DOHH2 (cell line): ENCODE measurements around the gene PRR11.

Source experiments
- EZH2phosphoT487 ChIP-seq: fragments of 200-600 bp; sonication (generic); IDR thresholded peaks from 2 replicates; pipeline ENCODE4 v1.6.1; 2017; ENCODE audit warnings: borderline replicate concordance, mild to moderate bottlenecking, antibody characterized with exemption, low read length, moderate library complexity, mixed read lengths
- TF ChIP-seq, protein P1 (sequence below): fragments of 200-600 bp; sonication (generic); IDR thresholded peaks from one replicate; pipeline ENCODE4 v1.5.1; 2014; ENCODE audit warnings: antibody characterized with exemption, mild to moderate bottlenecking, low read depth, low read length; ENCODE audit not compliant: poor library complexity, severe bottlenecking

DNA sequence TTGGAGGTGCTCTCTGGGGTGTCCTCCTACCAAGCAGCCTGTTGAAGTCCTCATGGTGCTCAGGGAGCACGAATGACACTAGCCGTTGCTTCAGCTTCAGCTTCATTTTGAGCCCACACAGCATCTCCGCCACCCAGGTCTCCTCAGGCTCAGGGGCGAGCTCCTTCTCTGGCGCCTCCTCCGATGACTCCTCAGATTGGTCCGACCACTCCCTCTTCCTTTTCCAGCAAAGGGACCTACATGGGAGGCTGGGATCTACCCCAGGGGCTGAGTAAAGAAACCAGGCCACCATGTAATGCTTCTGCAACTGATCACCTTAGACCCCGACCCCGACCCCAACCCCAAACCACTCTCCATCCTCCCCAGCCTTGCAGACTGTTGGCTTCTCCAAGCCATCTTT is 25.9 kb downstream of the PRR11 start:
- TF ChIP-seq, protein P1, sequence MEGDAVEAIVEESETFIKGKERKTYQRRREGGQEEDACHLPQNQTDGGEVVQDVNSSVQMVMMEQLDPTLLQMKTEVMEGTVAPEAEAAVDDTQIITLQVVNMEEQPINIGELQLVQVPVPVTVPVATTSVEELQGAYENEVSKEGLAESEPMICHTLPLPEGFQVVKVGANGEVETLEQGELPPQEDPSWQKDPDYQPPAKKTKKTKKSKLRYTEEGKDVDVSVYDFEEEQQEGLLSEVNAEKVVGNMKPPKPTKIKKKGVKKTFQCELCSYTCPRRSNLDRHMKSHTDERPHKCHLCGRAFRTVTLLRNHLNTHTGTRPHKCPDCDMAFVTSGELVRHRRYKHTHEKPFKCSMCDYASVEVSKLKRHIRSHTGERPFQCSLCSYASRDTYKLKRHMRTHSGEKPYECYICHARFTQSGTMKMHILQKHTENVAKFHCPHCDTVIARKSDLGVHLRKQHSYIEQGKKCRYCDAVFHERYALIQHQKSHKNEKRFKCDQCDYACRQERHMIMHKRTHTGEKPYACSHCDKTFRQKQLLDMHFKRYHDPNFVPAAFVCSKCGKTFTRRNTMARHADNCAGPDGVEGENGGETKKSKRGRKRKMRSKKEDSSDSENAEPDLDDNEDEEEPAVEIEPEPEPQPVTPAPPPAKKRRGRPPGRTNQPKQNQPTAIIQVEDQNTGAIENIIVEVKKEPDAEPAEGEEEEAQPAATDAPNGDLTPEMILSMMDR: no peak
- TF ChIP-seq EZH2phosphoT487: no peak
